Femur (tissue), 1 donor: ENCODE measurements around the gene CHMP4B.

ENCODE experiments used
- DNase-seq: peaks from one replicate; pipeline ENCODE4 v3.0.0-alpha.2; 2017

CHMP4B gene

GRCh38 chr20:33822423-33822822, 11.3 kb downstream of the CHMP4B start:
- DNase-seq = no peak

GRCh38 chr20:33822991-33823390, 11.8 kb downstream of the CHMP4B start:
- no peak for DNase-seq

GRCh38 chr20:33824852-33825251, 13.7 kb downstream of the CHMP4B start:
- no peak for DNase-seq

GRCh38 chr20:33825340-33826269, 14.5 kb downstream of the CHMP4B start:
- no peak for DNase-seq

- no peak for DNase-seq
These were observed 15.2 kb downstream of the CHMP4B start for GRCh38 chr20:33826270-33826897.

- DNase-seq = no peak
These were observed 16.0 kb downstream of the CHMP4B start for GRCh38 chr20:33827109-33827508.

GRCh38 chr20:33827634-33828325, 16.6 kb downstream of the CHMP4B start:
- DNase-seq = no peak

- peak; percentile 46 for DNase-seq
These were observed 17.2 kb downstream of the CHMP4B start for GRCh38 chr20:33828326-33828844.

GRCh38 chr20:33828967-33829560, 17.9 kb downstream of the CHMP4B start:
- DNase-seq = no peak

- no peak for DNase-seq
These were observed 18.5 kb downstream of the CHMP4B start for GRCh38 chr20:33829636-33830035.

- no peak for DNase-seq
These were observed 19.2 kb downstream of the CHMP4B start for GRCh38 chr20:33830371-33830770.

GRCh38 chr20:33832103-33832804, 21.1 kb downstream of the CHMP4B start:
- peak; percentile 65 for DNase-seq

GRCh38 chr20:33833333-33833732, 22.2 kb downstream of the CHMP4B start:
- DNase-seq = no peak

- no peak for DNase-seq
These were observed 24.5 kb downstream of the CHMP4B start for GRCh38 chr20:33835615-33836172.

- DNase-seq = no peak
These were observed 25.1 kb downstream of the CHMP4B start for GRCh38 chr20:33836277-33836676.

GRCh38 chr20:33837096-33837830, 26.1 kb downstream of the CHMP4B start:
- DNase-seq = no peak

- DNase-seq = no peak
These were observed 27.1 kb downstream of the CHMP4B start for GRCh38 chr20:33838035-33838864.

- no peak for DNase-seq
These were observed 28.4 kb downstream of the CHMP4B start for GRCh38 chr20:33839591-33839990.

- no peak for DNase-seq
These were observed 29.0 kb downstream of the CHMP4B start for GRCh38 chr20:33840160-33840559.

- DNase-seq = no peak
These were observed 29.7 kb downstream of the CHMP4B start for GRCh38 chr20:33840759-33841435.
